Measurements from ENCODE around the gene LRRC74A.

LRRC74A gene

DNA sequence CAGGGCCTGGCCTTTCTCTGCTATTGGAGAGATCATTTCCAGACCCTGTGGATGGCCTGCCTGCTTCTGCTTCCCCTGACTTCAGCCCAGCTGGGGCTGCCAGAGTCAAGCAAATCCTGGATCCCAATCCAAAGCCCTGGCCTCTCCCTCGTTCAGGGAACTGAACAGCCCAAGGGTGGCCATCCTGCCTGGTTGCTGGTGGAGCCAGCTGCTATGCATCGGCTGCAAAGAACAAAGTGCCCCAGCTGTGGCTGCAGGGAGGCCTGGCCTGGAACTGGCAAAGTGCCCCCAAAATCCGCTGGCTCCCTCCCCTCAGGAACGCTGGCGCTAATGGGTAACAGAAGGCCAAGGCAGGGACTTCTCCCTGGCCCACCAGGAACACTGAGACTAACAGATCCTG is 56.4 kb downstream of the LRRC74A start:
- TF ChIP-seq ZFP3 (CRISPR knock-in tag; IDR thresholded peaks at IDR 0.05) = no peak
- ATAC-seq = no peak; the same call in 2 of the 3 replicates

DNA sequence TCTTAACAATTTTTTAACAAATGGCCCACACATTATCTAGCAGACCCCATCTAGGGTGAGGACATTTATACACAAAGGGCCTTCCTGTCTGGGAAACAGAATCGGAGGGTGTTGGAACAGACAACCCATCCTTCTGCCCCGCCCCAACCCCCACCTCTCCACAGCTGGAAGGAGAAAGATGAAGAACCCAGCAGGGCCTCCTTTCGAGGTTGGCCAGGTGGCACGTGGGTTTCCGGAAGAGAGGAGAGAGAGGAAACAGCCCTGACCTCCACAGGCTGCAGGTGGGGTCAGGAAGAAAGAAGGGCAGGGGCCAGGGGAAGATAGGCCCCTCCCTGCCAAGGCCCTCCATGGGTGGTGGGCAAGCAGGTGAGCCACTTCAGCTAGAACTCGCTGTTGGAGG is 57.2 kb downstream of the LRRC74A start:
- ATAC-seq = no peak
- TF ChIP-seq ARNTL (CRISPR knock-in tag; IDR thresholded peaks at IDR 0.05; ENCODE audit: borderline replicate concordance, low read depth) (no peak), SNAI2 (CRISPR knock-in tag; IDR thresholded peaks at IDR 0.05) (no peak), PPARA (CRISPR knock-in tag; IDR thresholded peaks at IDR 0.05; ENCODE audit: borderline replicate concordance) (no peak), CSDC2 (CRISPR knock-in tag; IDR thresholded peaks at IDR 0.05) (no peak), BACH2 (CRISPR knock-in tag; IDR thresholded peaks at IDR 0.05; ENCODE audit: borderline replicate concordance) (no peak), PATZ1 (CRISPR knock-in tag; IDR thresholded peaks at IDR 0.05; ENCODE audit: borderline replicate concordance) (no peak), ZNF8 (CRISPR knock-in tag; IDR thresholded peaks at IDR 0.05) (no peak), ZFP3 (CRISPR knock-in tag; IDR thresholded peaks at IDR 0.05) (no peak), RARB (CRISPR knock-in tag; IDR thresholded peaks at IDR 0.05) (no peak), TCF4 (CRISPR knock-in tag; IDR thresholded peaks at IDR 0.05; ENCODE audit: borderline replicate concordance) (no peak), TSHZ2 (CRISPR knock-in tag; IDR thresholded peaks at IDR 0.05) (no peak), ESRRG (CRISPR knock-in tag; IDR thresholded peaks at IDR 0.05) (no peak), POU6F1 (CRISPR knock-in tag; IDR thresholded peaks at IDR 0.05; ENCODE audit: borderline replicate concordance, low read depth) (no peak), TOX (CRISPR knock-in tag; IDR thresholded peaks at IDR 0.05; ENCODE audit: borderline replicate concordance) (no peak), ZFP30 (CRISPR knock-in tag; IDR thresholded peaks at IDR 0.05) (no peak), ZNF70 (CRISPR knock-in tag; IDR thresholded peaks at IDR 0.05) (no peak)
- TF ChIP-seq, protein P1, sequence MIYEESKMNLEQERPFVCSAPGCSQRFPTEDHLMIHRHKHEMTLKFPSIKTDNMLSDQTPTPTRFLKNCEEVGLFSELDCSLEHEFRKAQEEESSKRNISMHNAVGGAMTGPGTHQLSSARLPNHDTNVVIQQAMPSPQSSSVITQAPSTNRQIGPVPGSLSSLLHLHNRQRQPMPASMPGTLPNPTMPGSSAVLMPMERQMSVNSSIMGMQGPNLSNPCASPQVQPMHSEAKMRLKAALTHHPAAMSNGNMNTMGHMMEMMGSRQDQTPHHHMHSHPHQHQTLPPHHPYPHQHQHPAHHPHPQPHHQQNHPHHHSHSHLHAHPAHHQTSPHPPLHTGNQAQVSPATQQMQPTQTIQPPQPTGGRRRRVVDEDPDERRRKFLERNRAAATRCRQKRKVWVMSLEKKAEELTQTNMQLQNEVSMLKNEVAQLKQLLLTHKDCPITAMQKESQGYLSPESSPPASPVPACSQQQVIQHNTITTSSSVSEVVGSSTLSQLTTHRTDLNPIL (CRISPR knock-in tag; IDR thresholded peaks at IDR 0.05; ENCODE audit: low read depth) = no peak
- TF ChIP-seq, protein P2, sequence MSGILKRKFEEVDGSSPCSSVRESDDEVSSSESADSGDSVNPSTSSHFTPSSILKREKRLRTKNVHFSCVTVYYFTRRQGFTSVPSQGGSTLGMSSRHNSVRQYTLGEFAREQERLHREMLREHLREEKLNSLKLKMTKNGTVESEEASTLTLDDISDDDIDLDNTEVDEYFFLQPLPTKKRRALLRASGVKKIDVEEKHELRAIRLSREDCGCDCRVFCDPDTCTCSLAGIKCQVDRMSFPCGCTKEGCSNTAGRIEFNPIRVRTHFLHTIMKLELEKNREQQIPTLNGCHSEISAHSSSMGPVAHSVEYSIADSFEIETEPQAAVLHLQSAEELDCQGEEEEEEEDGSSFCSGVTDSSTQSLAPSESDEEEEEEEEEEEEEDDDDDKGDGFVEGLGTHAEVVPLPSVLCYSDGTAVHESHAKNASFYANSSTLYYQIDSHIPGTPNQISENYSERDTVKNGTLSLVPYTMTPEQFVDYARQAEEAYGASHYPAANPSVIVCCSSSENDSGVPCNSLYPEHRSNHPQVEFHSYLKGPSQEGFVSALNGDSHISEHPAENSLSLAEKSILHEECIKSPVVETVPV (CRISPR knock-in tag; IDR thresholded peaks at IDR 0.05) = no peak

- ATAC-seq = no peak
- TF ChIP-seq, protein P1 (CRISPR knock-in tag; IDR thresholded peaks at IDR 0.05; ENCODE audit: low read depth) = no peak
- TF ChIP-seq ESRRG (CRISPR knock-in tag; IDR thresholded peaks at IDR 0.05) (no peak), ZNF70 (CRISPR knock-in tag; IDR thresholded peaks at IDR 0.05) (no peak), ARNTL (CRISPR knock-in tag; IDR thresholded peaks at IDR 0.05; ENCODE audit: borderline replicate concordance, low read depth) (no peak), ZFP3 (CRISPR knock-in tag; IDR thresholded peaks at IDR 0.05) (no peak), ISL1 (CRISPR knock-in tag; IDR thresholded peaks at IDR 0.05) (no peak), PATZ1 (CRISPR knock-in tag; IDR thresholded peaks at IDR 0.05; ENCODE audit: borderline replicate concordance) (no peak), POU6F1 (CRISPR knock-in tag; IDR thresholded peaks at IDR 0.05; ENCODE audit: borderline replicate concordance, low read depth) (no peak), GLIS3 (CRISPR knock-in tag; IDR thresholded peaks at IDR 0.05) (no peak), CSDC2 (CRISPR knock-in tag; IDR thresholded peaks at IDR 0.05) (no peak), BACH2 (CRISPR knock-in tag; IDR thresholded peaks at IDR 0.05; ENCODE audit: borderline replicate concordance) (no peak), ZNF8 (CRISPR knock-in tag; IDR thresholded peaks at IDR 0.05) (no peak), ZNF565 (CRISPR knock-in tag; conservative IDR thresholded peaks at IDR 0.05; ENCODE audit: low read depth) (no peak), ZC3H10 (CRISPR knock-in tag; IDR thresholded peaks at IDR 0.05) (no peak)
These were observed 58.2 kb downstream of the LRRC74A start for GRCh38 chr14:76884394-76884793.

Measured in SK-N-SH treated with all-trans-retinoic acid at 6 μM for 48 hours (cell line).